Activated naive CD4-positive, alpha-beta T cell treated with anti-CD3 and anti-CD28 coated beads, Interleukin-2, amount 50 U/mL, for 16 hours (primary cell): ENCODE data around the gene TCF7L2.

Experiments used
- DNase-seq: peaks from one replicate; pipeline ENCODE4 v3.0.0-alpha.2; 2020

TCF7L2 gene

DNA sequence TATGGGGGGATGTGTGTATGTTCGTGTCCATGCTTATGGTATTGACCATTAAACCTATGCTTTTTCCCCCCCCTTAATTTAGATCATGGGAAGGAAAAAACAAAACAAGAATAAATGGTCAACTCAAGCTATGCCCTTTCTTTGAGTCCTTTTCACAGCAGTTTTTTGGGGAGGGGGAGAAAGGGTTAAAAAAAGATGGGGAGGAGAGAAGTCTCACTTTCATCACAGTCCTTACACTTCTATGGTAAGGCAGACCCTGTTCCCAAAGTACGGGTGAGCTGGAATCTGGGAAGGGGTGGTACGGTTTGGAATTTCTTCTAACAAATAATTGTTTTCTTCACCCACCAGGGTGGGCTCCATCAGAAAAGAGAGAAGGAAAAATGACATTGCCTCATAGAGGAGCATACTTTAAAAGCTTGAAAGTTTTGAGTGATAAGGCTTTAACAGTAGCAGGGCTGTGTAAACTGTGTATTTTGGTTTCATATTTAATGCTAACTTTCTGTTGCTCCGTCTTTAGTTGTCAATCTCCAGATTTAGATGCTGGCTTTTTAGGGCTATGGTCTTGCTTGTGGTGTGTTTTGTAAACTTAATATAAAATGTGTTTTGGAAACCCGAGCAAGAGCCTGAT lies 180.1 kb downstream of the TCF7L2 start:
- no peak for DNase-seq

- no peak for DNase-seq
These were observed 181.7 kb downstream of the TCF7L2 start for GRCh38 chr10:113131613-113132261.

GRCh38 chr10:113132591-113133121 lies 182.6 kb downstream of the TCF7L2 start:
- no peak for DNase-seq

- no peak for DNase-seq
These were observed 183.6 kb downstream of the TCF7L2 start for GRCh38 chr10:113133497-113134115.

GRCh38 chr10:113135025-113135424 lies 185.0 kb downstream of the TCF7L2 start:
- DNase-seq, result no peak

- no peak for DNase-seq
These were observed 188.1 kb downstream of the TCF7L2 start for GRCh38 chr10:113137941-113138685.

DNA sequence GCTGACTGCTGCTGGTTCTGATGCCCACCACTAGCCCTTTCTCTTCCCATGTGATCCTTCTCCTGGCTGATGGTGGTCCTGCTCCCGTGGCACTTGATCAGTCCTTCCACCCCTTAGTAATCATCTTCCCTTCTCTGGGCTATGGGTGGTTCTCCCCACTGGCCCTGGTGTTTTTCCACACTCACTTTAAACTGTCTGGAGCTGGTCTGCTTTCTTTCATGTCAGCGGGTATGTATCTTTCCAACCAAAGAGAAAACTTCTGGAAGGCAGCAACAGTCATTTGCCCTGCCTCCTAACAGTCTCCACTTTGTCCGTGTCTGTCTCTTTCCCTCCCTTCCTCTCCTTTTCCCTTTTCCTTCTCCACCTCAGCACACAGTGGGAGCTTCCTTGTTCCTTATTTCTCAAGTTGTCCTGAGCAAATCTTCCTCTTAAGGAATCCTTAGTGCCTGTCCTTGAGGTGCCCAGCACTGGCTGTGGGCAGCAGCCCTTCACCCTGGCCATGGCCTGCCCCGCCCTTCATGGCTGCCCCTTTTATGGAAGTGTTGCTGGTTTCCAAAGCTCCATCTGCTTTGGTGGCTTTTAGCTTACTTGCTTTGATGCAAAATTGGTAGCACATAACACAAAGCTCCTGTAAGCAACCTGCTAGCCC lies 189.0 kb downstream of the TCF7L2 start:
- DNase-seq, result no peak

GRCh38 chr10:113139699-113140098 lies 189.7 kb downstream of the TCF7L2 start:
- DNase-seq, result no peak

GRCh38 chr10:113140143-113141011 lies 190.3 kb downstream of the TCF7L2 start:
- no peak for DNase-seq

DNA sequence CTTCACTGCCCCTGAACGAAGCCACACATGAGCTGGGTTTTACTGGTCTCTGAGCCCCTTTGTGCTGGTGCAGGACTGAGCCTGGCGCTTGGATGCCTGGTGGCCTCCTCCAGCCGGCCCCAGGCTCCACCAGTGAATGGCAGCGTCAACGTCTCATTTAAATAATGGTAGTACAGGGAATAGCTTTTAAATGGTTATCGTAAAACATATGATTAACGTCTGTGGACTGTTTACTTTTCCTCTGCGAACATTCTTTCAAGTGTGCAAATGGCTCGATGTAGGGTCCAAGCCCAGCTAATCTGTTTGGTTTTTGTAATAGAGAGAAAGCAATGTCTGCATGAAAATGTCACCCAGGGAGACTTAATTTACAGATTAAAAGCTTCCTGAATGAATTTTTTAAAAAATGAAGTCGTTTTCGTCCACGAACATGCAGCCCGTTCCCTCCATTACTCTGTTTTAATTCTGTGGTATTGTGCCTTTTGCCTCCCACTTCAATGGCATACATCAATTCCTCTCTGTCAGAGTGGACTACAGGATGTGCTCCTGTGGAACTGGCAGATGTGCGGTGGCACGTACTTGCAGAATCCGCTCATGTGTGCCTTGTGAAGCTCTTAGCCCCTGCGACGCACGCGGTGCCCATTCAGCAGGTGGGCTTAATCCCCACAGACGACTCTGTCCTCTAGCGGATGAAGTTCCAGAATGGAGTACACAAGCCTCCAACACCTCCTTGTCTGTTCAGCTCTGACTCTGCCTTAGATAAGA lies 192.7 kb downstream of the TCF7L2 start:
- no peak for DNase-seq

DNA sequence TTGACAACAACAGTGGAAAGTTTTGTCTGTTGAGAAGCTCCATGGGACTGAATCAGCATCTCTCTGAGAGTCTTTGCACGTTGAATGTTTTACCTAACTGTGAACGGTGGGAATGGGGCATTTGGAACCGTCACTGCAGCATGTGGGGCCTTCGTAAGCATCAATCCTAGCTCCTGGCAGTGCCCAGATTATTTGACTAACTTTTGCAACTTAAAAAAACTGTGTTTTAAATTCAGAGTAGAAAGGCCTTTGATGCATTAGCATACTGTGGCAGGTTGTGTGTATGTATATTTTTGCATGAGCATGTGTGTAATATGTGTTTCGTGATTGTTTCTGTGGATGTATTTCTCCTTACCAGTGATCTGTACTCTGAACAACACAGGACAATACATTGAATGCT lies 194.5 kb downstream of the TCF7L2 start:
- DNase-seq, result no peak

GRCh38 chr10:113148071-113148825 lies 198.2 kb downstream of the TCF7L2 start:
- no peak for DNase-seq

- DNase-seq, result no peak
These were observed 198.9 kb downstream of the TCF7L2 start for GRCh38 chr10:113148901-113149300.

- no peak for DNase-seq
These were observed 199.6 kb downstream of the TCF7L2 start for GRCh38 chr10:113149626-113150025.

DNA sequence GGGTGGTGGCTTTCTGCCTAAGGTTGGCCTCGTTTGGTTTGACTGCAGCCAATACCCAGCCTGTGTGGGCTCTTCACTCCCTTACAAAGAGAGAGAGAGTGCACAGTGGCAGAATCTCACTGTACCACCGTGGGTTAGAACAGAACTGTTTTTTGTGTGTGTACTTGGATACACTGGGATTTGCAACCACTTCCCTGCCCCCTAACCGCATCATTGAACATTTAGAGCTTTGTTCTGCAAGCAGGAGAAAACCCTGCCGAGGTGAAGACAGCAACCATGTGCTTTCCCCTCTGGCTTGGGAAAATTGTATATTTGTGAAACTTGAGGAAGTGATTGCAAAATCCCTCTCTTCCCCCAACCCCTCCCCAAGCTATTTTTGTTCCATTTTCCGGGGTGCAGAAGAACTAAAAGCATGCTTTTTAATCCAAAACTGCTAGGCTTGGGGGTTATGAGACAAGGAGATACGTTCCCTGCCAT lies 201.2 kb downstream of the TCF7L2 start:
- DNase-seq, result no peak

DNA sequence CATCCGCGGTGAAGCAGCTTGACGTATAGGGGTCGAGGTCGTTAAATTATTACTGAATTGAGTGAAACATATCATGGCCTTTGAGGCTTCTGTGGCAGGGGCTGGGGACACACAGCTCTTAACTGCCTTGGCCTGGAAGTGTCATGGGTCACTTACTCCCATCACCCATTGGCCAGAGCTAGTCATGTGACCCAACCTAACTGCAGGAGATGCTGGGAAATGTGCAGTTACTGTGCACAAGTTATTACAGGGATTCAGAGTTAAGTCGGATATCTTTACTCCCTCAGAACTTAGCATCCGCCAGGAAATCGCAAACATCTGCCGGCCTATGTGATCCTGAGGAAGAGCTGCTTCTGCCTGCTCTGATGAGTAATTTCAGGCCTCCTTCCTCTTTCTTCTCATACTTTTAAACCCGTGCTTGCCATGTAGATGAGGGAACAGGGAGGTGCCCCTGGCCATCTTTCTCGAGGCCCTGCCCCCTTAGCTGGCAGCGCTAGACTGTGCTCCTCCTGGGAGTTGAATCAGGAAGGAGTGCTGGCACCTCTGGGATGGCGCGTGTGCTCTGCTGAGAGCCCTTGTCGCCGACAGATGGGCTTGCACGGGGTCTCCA lies 203.6 kb downstream of the TCF7L2 start:
- DNase-seq, result no peak

DNA sequence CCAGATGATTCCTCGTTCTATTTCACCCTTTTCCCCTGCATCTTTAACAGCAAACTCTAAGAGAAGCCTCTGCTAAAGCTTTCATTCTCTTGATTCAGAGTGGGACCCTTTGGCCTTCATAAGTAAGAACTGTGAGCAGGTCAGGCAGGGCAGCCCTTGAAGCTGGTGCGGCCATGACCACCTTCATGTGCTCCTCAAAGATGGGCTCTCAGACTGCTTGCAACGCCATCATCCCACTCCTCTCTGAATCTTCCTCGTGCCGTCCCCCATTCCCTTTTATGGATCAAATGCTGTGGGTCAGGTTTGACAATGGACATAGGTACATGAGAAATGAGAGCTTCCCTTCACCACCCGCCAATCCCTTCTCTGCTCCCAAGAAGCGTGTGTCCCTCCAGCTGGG lies 207.4 kb downstream of the TCF7L2 start:
- no peak for DNase-seq

- no peak for DNase-seq
These were observed 208.1 kb downstream of the TCF7L2 start for GRCh38 chr10:113158183-113158582.

DNA sequence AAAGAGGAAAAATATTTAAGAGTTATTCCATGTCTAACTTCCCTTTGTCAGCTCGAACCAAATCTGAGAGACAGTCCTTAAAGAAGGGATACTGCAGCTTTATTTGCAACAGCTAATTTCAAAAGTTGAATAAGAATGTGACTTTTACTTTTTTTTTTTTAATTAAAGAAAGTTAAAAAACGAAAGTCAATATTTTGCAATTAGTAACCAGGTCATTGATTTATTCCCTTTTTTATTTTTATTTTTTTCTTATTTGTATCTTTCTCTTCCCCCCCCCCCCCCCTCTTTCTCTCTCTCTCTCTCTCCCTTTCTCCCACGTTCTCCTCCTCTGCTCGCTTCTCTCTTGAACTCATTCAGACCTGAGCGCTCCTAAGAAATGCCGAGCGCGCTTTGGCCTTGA lies 209.5 kb downstream of the TCF7L2 start:
- no peak for DNase-seq

DNA sequence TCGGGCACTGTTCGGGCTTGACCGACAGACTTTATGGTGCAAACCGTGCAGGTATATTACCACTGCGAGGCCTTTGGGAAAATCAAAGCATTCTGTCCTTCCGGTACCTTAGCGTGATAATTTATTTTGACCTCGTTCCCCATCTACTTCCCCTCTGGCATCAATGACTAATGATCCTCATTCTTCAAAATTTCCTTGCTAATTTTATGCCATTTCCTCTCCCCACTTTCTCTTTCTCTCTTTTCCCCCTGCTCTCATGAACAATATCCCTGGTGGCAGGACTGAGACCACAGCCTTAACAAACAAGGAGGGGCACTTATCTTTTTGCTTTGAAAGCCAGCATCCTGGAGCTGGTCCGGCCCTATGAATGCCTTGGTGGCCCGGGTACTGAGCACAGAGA lies 210.6 kb downstream of the TCF7L2 start:
- no peak for DNase-seq
